ENCODE data around the gene GRM7.

GRCh38 chr3:7789324-7789723 lies 928.4 kb downstream of the GRM7 start:
- TF ChIP-seq CTCF (IDR thresholded peaks at IDR 0.05) (no peak), POLR2A (IDR thresholded peaks at IDR 0.05) (no peak)

All from adrenal gland (tissue), 5 donors.